ENCODE measurements around the gene MAGIX.
A peak's percentile ranks its signal among the peaks of the same experiment; 100 is the strongest.
"Not testable (repeated sequence)": the region's sequence is repeated elsewhere in the genome, so short reads cannot be mapped to it uniquely, and the experiment has no call there.

MAGIX gene

GRCh38 chrX:49139713-49140112 lies 22.8 kb upstream of the MAGIX start:
- no peak for DNase-seq (ENCODE audit: low read depth, low spot score)
- no CpG with 5 or more reads among the region's 4 CpGs for WGBS (ENCODE audit: insufficient coverage, insufficient read length)
- H3K9me3 ChIP-seq (ENCODE audit: control insufficient read depth, insufficient read depth, low read length) = no peaks in the 10 kb centered on the region
- no peaks in the 10 kb centered on the region for H3K4me1 ChIP-seq (ENCODE audit: control insufficient read depth, insufficient read depth, low read length)
- H3K27ac ChIP-seq (ENCODE audit: low read length) = no peak overlapping the region
- H3K4me3 ChIP-seq (ENCODE audit: low read length) = no peak overlapping the region
- no peaks in the 10 kb centered on the region for H3K36me3 ChIP-seq (ENCODE audit: control insufficient read depth, insufficient read depth, low read length)
- H3K27me3 ChIP-seq (ENCODE audit: control insufficient read depth, insufficient read depth, low read length) = no peaks in the 10 kb centered on the region

DNA sequence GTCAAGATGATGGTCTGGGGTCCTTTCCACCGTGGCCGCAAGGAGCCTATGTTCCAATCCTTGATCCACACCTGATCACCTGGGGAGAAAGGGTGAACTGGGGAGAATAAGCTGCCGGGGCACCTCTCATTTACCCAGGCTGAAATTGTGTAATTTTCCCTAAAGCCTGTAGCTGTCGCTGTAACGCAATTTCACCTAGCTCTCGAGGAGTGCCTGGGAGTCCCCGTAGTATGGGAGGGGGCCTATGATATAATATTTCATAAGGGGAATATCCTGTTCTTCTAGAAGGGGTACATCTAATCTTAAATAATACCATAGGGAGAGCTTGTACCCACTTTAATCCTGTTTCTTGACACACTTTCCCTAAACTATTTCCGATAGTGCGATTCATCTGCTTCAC lies 20.3 kb upstream of the MAGIX start:
- not testable (repeated sequence) for H3K4me3 ChIP-seq (ENCODE audit: low read length); H3K9me3 ChIP-seq (ENCODE audit: control insufficient read depth, insufficient read depth, low read length); H3K27me3 ChIP-seq (ENCODE audit: control insufficient read depth, insufficient read depth, low read length); H3K27ac ChIP-seq (ENCODE audit: low read length); H3K4me1 ChIP-seq (ENCODE audit: control insufficient read depth, insufficient read depth, low read length); H3K36me3 ChIP-seq (ENCODE audit: control insufficient read depth, insufficient read depth, low read length); DNase-seq (ENCODE audit: low read depth, low spot score)
- no CpG with 5 or more reads among the region's 9 CpGs for WGBS (ENCODE audit: insufficient coverage, insufficient read length)

GRCh38 chrX:49143154-49143553 lies 19.4 kb upstream of the MAGIX start:
- not testable (repeated sequence) for DNase-seq (ENCODE audit: low read depth, low spot score); H3K27ac ChIP-seq (ENCODE audit: low read length); H3K9me3 ChIP-seq (ENCODE audit: control insufficient read depth, insufficient read depth, low read length); H3K36me3 ChIP-seq (ENCODE audit: control insufficient read depth, insufficient read depth, low read length); H3K27me3 ChIP-seq (ENCODE audit: control insufficient read depth, insufficient read depth, low read length); H3K4me3 ChIP-seq (ENCODE audit: low read length); H3K4me1 ChIP-seq (ENCODE audit: control insufficient read depth, insufficient read depth, low read length)
- WGBS (ENCODE audit: insufficient coverage, insufficient read length) = no CpG with 5 or more reads among the region's 7 CpGs

DNA sequence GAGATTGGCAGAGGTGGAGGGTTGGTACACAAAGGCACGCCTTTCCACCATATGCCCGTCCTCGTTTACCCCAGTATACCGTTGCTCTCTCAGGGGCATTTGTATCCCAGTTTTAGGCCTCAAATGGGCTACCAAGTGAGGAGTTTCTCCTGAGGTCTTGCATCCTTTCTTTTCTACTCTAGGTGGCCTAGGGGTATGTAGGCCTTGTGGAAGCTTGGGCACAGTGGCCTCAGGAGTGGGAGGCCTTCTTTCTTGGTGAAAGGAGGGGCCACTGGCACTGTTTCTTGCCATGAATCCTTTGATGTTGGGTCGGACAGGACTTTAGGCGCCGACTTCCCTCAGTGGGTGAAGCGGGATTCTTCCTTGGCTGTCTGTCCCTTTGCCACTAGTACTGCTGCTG lies 15.3 kb upstream of the MAGIX start:
- no CpG with 5 or more reads among the region's 8 CpGs for WGBS (ENCODE audit: insufficient coverage, insufficient read length)
- Histone ChIP-seq H3K36me3 (ENCODE audit: control insufficient read depth, insufficient read depth, low read length) (no peaks in the 10 kb centered on the region), H3K4me1 (ENCODE audit: control insufficient read depth, insufficient read depth, low read length) (no peaks in the 10 kb centered on the region), H3K27me3 (ENCODE audit: control insufficient read depth, insufficient read depth, low read length) (no peaks in the 10 kb centered on the region), H3K9me3 (ENCODE audit: control insufficient read depth, insufficient read depth, low read length) (no peaks in the 10 kb centered on the region), H3K4me3 (ENCODE audit: low read length) (no peak overlapping the region), H3K27ac (ENCODE audit: low read length) (no peak overlapping the region)
- DNase-seq (ENCODE audit: low read depth, low spot score) = no peak

DNA sequence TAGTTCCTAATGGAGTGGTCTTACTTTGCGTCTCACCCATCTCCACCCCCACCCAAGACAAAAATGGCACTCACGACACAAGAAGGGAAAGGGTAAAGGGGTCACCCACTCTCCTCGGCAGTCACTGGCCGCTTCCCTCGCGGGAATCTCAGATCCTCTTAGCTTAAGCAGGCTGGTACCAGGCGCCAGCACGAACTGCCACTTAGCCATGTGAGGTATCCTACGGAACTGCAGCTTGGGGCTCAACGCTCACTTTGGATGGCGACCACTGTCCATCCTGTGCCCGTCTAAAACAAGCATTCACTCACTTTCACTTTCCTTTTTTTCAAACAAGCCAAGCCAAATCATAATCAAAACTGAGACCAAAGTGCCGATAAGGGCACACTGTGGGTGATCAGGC lies 14.6 kb upstream of the MAGIX start:
- WGBS (ENCODE audit: insufficient coverage, insufficient read length) = no CpG with 5 or more reads among the region's 13 CpGs

DNA sequence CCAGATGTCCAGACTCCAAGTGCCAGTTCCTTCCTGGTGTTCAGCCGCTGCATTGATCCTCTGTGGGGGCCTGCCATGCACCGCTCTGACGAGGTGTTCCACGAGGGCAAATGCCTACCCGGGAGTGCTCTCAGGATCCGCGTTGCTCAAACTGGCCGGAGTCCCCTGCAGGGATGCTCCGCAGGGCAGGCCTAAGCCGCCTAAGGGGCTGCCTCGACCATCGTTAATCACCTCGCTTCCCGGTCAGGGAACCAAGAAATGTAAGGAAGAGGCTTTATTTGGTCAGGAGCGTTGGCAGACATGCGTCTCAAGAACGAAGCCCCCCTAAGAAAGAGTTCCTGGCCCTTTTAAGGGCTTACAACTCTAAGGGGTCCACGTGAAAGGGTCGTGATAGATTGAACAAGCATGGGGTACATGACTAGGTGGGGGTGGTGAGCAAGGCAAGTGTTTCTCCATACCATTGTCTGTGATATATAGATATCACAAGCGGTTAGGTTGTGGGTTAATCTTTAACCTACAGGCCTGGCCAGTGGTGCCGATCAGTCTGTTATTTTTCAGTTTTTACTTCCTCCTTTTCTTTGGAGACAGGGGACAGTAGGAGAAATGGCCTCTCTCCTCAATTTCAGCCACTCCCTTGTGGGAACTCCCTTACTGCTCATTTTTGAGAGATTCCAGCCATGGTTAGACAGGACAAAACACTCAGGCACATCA lies 14.0 kb upstream of the MAGIX start:
- H3K27me3 ChIP-seq (ENCODE audit: control insufficient read depth, insufficient read depth, low read length); H3K9me3 ChIP-seq (ENCODE audit: control insufficient read depth, insufficient read depth, low read length); H3K4me1 ChIP-seq (ENCODE audit: control insufficient read depth, insufficient read depth, low read length); H3K27ac ChIP-seq (ENCODE audit: low read length); H3K36me3 ChIP-seq (ENCODE audit: control insufficient read depth, insufficient read depth, low read length); DNase-seq (ENCODE audit: low read depth, low spot score); H3K4me3 ChIP-seq (ENCODE audit: low read length): not testable (repeated sequence)
- WGBS (ENCODE audit: insufficient coverage, insufficient read length) = no CpG with 5 or more reads among the region's 21 CpGs

More for the DNA sequence above, 14.6 kb upstream of the MAGIX start:
- H3K9me3 ChIP-seq (ENCODE audit: control insufficient read depth, insufficient read depth, low read length) = no peaks in the 10 kb centered on the region
- H3K4me3 ChIP-seq (ENCODE audit: low read length) = no peak overlapping the region
- no peaks in the 10 kb centered on the region for H3K36me3 ChIP-seq (ENCODE audit: control insufficient read depth, insufficient read depth, low read length)
- no peaks in the 10 kb centered on the region for H3K27me3 ChIP-seq (ENCODE audit: control insufficient read depth, insufficient read depth, low read length)
- H3K4me1 ChIP-seq (ENCODE audit: control insufficient read depth, insufficient read depth, low read length) = no peaks in the 10 kb centered on the region
- H3K27ac ChIP-seq (ENCODE audit: low read length) = no peak overlapping the region
- DNase-seq (ENCODE audit: low read depth, low spot score) = no peak

- not testable (repeated sequence) for H3K9me3 ChIP-seq (ENCODE audit: control insufficient read depth, insufficient read depth, low read length); H3K4me3 ChIP-seq (ENCODE audit: low read length); H3K27me3 ChIP-seq (ENCODE audit: control insufficient read depth, insufficient read depth, low read length); H3K36me3 ChIP-seq (ENCODE audit: control insufficient read depth, insufficient read depth, low read length); DNase-seq (ENCODE audit: low read depth, low spot score); H3K4me1 ChIP-seq (ENCODE audit: control insufficient read depth, insufficient read depth, low read length); H3K27ac ChIP-seq (ENCODE audit: low read length)
- WGBS (ENCODE audit: insufficient coverage, insufficient read length) = no CpG with 5 or more reads among the region's 14 CpGs
Observed at GRCh38 chrX:49149291-49149690, 13.3 kb upstream of the MAGIX start.

GRCh38 chrX:49153467-49153866 lies 9.1 kb upstream of the MAGIX start:
- H3K9me3 ChIP-seq (ENCODE audit: control insufficient read depth, insufficient read depth, low read length) = no peaks in the 10 kb centered on the region
- H3K36me3 ChIP-seq (ENCODE audit: control insufficient read depth, insufficient read depth, low read length) = no peaks in the 10 kb centered on the region
- H3K27me3 ChIP-seq (ENCODE audit: control insufficient read depth, insufficient read depth, low read length) = peaks cover 1% of the 10 kb centered on the region; the same call in 1 of the 2 replicates
- H3K27ac ChIP-seq (ENCODE audit: low read length) = no peak overlapping the region
- no peak overlapping the region for H3K4me3 ChIP-seq (ENCODE audit: low read length)
- DNase-seq (ENCODE audit: low read depth, low spot score) = no peak
- H3K4me1 ChIP-seq (ENCODE audit: control insufficient read depth, insufficient read depth, low read length) = no peaks in the 10 kb centered on the region
- no CpG with 5 or more reads among the region's 1 CpG for WGBS (ENCODE audit: insufficient coverage, insufficient read length)

DNA sequence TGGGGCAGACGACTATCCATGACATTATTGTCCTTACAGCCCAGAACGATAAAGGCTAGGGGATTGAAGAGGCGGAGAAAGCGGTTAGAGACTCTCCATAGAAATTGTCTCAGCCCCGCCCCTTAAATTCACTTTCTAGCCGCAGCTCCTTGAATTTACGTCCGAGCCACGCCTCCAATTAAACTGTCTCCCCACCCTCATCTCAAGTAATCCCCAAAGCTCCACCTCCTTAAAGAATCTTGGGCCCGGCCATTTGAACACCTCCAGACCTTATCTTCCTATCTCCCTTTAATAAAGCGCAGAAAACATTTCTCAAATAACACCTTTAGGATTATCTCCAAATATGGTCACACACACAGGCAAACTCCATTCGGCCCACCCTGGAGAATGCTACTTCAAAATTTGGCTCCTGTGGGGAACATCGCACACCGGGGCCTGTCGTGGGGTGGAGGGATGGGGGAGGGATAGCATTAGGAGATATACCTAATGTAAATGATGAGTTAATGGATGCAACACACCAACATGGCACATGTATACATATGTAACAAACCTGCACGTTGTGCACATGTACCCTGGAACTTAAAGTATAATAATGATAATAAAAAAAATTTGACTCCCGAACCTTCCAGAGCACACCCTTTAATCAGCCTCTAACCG lies 7.2 kb upstream of the MAGIX start:
- Histone ChIP-seq H3K27ac (ENCODE audit: low read length) (no peak overlapping the region), H3K4me1 (ENCODE audit: control insufficient read depth, insufficient read depth, low read length) (no peaks in the 10 kb centered on the region), H3K9me3 (ENCODE audit: control insufficient read depth, insufficient read depth, low read length) (no peaks in the 10 kb centered on the region), H3K36me3 (ENCODE audit: control insufficient read depth, insufficient read depth, low read length) (no peaks in the 10 kb centered on the region), H3K4me3 (ENCODE audit: low read length) (peak overlapping the region; percentile 30; the same call in 1 of the 2 replicates), H3K27me3 (ENCODE audit: control insufficient read depth, insufficient read depth, low read length) (peaks cover 3% of the 10 kb centered on the region; the same call in 1 of the 2 replicates)
- no CpG with 5 or more reads among the region's 18 CpGs for WGBS (ENCODE audit: insufficient coverage, insufficient read length)
- DNase-seq (ENCODE audit: low read depth, low spot score) = no peak

DNA sequence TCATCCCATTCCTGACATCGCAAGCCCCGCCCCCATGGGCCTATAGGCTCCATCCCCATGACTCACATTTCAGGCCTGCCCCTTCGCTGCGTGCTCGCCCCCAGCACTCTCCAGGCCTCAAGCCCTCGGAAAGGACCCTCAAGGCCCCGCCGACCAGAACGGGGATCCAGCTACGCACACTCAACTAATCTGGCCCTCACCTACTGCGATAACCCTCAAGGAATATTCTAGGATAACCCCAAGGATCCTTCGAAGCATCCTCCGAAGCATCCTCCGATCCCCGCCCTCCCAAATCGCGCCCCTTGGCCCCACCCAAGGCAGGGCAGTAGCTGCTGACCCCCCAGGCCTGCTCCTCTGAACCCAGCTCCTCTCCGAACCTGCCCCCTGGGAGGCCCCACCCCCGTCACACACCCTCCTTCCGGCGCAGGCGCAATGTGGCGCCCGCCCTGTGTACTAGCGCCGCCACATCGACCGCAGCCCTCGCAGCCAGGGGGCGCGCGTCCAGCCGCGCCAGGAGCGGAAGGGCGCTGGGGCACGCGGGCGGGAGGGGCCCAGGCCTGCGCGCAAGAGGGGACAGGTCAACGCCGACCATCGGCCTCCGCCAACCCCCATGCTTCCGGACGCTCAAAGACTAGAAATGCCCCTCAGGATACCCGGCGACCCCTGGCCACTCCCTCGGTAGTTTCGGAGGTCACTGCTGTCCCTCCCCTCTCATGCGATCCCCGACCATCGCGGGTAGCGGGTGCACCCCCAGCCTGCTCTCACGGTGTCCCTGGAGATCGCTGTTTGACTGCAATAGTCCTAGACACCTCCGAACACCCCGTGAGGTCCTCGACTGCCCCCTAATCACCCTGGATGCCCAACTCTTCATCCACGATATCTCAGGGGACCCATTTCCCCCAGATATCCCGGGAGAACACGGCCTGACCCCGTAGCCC lies 6.4 kb upstream of the MAGIX start:
- peak overlapping the region; percentile 43; the same call in 1 of the 2 replicates for H3K4me3 ChIP-seq (ENCODE audit: low read length)
- no CpG with 5 or more reads among the region's 65 CpGs for WGBS (ENCODE audit: insufficient coverage, insufficient read length)
- no peak overlapping the region for H3K27ac ChIP-seq (ENCODE audit: low read length)
- no peak for DNase-seq (ENCODE audit: low read depth, low spot score)
- no peaks in the 10 kb centered on the region for H3K9me3 ChIP-seq (ENCODE audit: control insufficient read depth, insufficient read depth, low read length)
- H3K36me3 ChIP-seq (ENCODE audit: control insufficient read depth, insufficient read depth, low read length) = no peaks in the 10 kb centered on the region
- peaks cover 3% of the 10 kb centered on the region; the same call in 1 of the 2 replicates for H3K27me3 ChIP-seq (ENCODE audit: control insufficient read depth, insufficient read depth, low read length)
- H3K4me1 ChIP-seq (ENCODE audit: control insufficient read depth, insufficient read depth, low read length) = no peaks in the 10 kb centered on the region
